ENCODE data around the gene SULT1E1.

The SULT1E1 gene, protein sequence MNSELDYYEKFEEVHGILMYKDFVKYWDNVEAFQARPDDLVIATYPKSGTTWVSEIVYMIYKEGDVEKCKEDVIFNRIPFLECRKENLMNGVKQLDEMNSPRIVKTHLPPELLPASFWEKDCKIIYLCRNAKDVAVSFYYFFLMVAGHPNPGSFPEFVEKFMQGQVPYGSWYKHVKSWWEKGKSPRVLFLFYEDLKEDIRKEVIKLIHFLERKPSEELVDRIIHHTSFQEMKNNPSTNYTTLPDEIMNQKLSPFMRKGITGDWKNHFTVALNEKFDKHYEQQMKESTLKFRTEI

DNA sequence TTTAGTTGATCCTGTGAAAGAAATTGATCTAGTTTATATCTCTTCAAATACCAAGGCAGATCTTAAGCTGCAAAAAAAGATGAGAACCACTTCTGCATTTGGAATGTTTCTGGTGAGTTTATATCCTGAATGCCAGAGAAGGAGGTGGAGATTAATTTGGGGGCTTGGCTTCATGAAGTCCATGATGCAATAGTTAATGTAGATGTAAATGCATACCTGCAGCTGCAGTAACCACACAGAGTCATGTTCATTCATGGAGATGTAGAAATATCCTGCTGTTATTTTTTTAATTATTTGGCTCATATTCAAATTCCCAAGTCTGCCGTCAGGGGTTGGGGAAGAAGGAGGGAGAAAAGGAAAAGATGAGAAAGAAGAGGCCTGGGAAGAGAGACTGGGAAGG, at the start of gene SULT1E1:
TSS of gene SULT1E1 (minus strand) at position 94 of the 400 bp plus-strand sequence. CDS start 2,501 bp downstream, outside the sequence.
- FAIRE-seq: no peak
- no peak for DNase-seq (ENCODE audit: insufficient read length, low spot score)

DNA sequence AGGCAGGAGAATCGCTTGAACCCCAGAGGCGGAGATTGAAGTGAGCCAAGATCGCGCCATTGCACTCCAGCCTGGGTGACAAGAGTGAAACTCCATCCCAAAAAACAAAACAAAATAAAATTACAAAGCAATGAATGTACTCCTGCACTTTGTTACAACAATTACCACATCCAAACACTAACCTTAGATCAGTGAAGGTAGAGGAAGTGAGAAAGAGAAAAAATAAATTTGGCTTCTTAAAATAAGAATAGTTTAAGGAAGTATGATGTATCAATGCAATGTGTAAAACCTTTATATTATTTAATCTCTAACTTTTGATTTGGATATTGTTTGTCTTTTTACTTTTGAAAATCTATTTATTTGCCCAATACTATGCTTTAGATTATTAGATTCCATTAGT, 49.2 kb upstream of the SULT1E1 start:
- no peak for DNase-seq (ENCODE audit: insufficient read length, low spot score)
- no peak for FAIRE-seq

DNA sequence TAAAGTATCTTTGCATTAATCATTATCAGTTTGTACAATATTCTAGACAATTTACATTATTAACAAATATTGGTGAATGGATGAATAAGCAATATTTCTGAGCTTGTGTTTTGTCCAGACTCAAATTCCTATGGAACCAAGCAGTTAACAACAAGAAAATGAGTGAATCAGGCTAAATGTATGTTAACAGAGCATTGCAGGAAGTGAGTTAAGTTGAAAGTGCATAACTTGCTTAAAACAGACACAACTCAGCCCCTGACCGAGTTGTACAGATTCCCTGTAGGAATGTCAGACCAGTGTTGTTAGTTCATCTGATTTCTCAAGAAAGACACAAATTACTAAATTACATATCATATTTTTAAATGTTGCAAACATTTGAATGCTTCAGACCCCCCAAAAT, 47.2 kb upstream of the SULT1E1 start:
- FAIRE-seq (no peak), DNase-seq (ENCODE audit: insufficient read length, low spot score) (no peak)

DNA sequence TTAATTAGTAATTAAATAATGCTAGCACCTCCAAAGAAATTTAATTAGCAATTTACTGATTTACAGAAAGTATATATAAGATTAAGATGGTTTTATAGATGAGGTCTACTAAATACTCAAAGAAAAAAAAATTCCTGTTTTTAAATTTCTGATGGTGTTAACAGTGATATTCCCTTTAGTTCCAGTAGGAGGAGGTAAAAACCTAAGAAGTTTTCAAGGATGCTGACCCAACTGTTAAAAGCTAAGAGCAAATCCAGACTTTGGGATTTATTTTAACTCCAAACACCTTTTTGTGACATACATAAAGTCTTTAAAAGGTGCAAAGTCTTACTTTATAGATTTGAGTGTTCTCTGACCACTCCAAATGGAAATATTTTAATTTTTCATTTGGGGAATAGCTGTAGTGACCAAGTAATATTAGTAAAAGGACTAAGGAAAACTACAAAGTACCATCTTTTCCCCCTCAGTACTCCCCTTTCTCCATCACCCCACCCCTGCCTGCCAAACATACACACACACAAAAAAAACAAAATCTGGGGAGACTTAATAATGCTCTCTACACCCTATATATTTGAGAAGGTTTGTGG, 36.7 kb upstream of the SULT1E1 start:
- FAIRE-seq (no peak), DNase-seq (ENCODE audit: insufficient read length, low spot score) (no peak)

DNA sequence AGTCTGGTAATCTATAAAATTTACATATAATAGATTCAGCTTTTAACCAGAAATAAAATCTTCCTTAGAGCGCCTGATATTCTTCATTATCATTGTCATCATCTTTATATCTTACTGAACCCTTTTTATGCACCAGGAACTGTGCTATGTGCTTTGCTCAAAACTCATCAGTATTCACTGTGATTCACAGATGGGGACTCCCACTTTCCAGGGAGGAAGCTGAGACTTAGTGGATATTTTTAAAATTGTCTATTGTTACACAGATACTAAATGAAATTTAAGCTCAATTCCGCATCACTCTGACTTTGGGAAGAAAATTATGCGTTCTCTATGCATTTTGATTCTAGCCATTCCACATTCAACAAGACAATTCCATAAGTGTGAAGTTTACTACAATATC, 34.8 kb upstream of the SULT1E1 start:
- no peak for FAIRE-seq

DNA sequence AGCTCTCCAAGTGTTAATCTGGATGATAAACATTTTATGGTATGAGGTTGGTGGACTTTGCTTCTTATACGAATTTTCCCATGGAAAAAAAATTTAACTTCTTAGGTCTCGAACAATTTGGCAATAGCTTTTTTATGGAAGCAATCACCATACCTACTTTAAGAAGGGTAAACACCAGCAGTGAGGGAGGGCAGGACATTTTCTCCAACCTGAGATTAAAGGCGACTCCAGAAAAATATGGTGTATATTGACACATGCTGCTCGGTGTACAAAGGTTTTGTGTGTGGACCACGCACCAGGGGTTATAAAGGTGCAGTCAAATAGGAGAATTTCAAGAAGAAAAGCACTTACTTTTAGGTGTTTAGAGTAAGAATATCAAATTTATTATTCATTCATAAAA, 34.2 kb upstream of the SULT1E1 start:
- no peak for DNase-seq (ENCODE audit: insufficient read length, low spot score)
- no peak for FAIRE-seq

More for the DNA sequence above, 34.8 kb upstream of the SULT1E1 start:
- no peak for DNase-seq (ENCODE audit: insufficient read length, low spot score)

DNA sequence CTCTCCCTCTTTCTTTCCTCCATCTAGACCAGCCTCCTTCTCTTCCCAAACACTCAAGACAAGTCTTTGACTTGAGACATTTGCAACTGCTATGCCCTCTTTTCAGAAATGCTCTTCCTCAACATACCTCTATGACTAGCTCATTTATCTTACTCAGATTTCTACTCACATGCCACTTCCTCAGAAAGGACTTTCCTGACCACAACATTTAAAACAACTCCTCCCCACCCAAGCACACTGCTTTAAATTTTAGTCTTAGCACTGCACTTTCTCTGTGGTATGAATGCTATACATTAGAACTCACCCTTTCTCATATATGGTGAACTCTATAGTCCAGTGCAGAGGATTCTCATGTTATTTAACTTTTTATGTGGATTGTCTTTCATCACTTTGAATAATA, 28.4 kb upstream of the SULT1E1 start:
- no peak for FAIRE-seq
- DNase-seq (ENCODE audit: insufficient read length, low spot score): no peak

DNA sequence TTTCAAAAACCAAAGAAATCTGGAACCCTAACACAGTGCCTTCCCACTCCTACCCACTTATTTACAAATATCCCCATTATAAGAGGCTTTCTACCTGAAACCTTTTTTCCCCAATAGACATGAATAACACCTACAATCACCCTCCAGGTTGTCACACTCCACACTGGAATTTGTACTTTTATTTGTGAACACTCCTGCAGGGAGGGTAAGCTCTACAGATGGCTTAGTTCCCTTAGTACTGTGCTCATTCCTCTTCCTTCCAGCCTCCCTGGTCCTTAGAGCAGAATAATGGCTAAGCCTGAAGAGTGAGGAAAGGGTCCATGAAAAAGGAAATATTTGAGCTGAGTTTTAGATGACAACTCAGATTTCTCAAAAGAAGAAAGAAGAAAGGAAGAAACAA, 22.2 kb upstream of the SULT1E1 start:
- FAIRE-seq: no peak

DNA sequence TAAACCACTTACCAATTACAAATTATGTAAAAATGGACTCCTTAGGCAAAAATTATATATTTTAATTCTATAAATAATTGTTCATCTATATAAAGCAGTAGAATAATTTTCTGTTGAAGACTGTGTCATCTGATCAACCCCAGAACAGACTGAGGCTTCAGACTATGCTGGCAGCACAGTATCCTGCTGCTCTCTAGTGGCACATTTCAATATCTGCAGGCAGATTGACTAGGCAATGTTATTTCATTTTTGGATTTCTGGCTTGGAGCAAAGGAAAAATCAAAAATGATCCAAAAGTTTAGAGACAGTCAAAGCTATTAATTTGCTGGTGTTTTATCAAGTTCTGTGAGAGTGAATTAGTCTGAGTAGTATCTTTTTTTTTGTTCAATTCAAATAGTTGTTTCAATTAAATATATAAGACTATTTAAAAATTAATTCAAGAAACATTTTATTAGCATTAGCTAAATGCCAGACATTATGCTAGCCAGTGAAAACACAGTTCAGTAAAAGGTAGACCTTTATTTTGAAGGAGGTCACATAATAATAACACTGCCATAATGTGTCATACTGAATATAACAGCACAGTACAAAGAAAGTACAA, 21.3 kb upstream of the SULT1E1 start:
- no peak for FAIRE-seq
- peak; percentile 1 for DNase-seq (ENCODE audit: insufficient read length, low spot score)

More for the DNA sequence above, 22.2 kb upstream of the SULT1E1 start:
- DNase-seq (ENCODE audit: insufficient read length, low spot score): no peak

DNA sequence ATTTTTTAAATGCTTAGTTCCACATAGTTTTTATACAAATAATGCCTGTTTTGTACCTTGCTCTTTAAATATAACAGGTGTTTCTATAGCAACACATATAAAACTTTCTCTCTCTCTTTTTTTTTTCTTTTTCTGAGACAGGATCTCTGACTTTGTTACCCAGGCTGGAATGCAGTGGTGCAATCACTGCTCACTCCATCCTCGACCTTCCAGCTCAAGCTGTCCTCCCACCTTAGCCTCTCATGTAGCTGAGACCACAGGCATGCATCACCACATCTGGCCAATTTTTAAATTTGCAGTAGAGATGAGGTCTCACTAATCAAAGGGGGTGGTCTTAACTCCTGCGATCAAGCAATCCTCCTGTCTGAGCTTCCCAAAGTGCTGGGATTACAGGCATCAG, 18.3 kb upstream of the SULT1E1 start:
- DNase-seq (ENCODE audit: insufficient read length, low spot score) (no peak), FAIRE-seq (no peak)

DNA sequence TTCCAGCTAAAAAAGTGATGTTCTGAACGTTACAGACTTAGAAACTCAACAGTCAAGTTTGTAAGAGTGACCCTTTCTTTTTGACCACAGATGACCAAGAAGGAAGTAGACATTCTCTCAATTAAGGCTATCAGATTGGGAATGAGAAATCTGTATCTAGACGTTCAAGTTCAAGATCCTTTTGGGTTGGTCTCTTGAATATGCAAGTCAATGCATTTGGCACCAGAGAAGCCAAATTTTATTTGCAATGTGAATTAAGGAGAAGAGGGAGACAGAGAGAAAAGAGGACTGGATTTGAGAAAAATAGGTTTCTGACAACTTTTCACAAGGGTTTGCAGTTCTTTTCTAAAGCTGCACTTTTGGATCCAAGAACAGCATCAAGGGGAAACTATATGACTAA, 17.5 kb upstream of the SULT1E1 start:
- no peak for FAIRE-seq

DNA sequence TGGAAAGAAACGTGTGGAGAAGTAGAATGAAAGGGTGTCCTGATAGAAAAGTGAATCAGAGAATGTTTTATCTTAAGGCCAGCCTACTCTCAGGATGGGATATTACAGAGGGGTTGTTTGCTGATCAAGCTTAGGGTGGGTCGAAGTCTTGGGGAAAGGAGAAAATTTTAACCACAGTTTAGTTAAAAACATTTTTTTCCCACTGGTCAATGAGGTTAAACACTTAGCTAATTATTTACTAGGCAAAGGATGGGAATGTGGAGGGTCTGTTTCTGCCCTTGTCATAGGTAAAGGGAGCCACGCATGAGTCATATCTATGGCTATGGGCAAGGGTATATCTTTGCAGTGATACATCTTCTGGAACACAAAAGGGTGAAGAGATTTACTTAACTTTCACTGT, 16.1 kb upstream of the SULT1E1 start:
- FAIRE-seq (no peak), DNase-seq (ENCODE audit: insufficient read length, low spot score) (no peak)

More for the DNA sequence above, 17.5 kb upstream of the SULT1E1 start:
- no peak for DNase-seq (ENCODE audit: insufficient read length, low spot score)

DNA sequence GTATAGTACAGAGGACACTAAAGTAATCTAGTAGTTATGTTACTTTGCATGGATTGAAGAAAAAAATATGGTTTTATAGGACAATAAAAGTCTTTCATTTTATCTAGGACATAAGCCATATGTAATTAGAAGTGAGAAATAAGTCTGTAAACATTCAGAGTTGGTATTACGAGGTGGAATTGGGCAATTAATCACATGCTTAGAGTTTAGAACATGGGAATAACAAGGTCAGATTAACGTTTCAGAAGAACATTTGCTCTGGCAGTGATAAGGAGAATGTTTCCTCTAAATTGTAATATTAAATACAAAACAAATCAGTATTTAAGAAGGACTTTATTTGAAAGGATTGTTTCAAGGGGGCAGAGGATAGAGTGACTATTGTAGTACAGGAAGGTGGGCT, 15.6 kb upstream of the SULT1E1 start:
- DNase-seq (ENCODE audit: insufficient read length, low spot score): no peak
- no peak for FAIRE-seq

DNA sequence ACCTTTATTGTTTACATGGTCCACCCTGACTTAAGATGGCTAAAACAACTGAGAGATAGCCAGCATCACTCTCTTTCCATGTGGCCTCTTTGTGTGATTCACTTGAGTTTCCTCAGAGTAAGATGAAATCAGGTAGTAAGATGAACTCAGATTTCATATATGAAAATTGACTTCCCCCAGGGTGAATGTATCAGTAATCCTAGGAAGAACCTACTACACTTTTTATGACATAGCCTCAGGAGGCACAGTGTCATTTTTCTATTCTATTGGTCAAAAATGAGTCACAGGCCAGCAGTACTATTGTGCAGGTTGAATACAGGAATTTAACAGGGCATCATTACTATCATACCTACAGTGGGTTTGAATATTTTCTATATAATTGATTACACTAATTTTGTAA, 14.6 kb upstream of the SULT1E1 start:
- DNase-seq (ENCODE audit: insufficient read length, low spot score) (no peak), FAIRE-seq (no peak)

DNA sequence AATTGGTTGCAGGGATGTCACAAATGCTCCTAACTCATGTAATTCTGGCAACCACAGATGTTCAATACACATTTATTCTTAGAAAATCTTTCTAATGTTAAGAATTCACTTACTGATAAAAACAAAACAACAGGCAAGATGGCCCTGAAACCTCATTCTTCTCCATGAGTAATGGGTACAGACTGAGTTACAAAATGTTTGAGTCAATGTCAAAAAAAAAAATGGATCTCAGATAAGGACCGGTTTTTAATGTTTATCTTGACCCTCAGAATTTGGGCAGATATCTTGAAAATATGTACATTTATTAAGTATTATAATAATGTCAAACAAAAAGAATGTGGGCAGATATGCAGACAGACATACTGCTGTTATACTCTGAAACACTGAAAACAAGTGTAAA, 1.8 kb upstream of the SULT1E1 start:
- no peak for FAIRE-seq

DNA sequence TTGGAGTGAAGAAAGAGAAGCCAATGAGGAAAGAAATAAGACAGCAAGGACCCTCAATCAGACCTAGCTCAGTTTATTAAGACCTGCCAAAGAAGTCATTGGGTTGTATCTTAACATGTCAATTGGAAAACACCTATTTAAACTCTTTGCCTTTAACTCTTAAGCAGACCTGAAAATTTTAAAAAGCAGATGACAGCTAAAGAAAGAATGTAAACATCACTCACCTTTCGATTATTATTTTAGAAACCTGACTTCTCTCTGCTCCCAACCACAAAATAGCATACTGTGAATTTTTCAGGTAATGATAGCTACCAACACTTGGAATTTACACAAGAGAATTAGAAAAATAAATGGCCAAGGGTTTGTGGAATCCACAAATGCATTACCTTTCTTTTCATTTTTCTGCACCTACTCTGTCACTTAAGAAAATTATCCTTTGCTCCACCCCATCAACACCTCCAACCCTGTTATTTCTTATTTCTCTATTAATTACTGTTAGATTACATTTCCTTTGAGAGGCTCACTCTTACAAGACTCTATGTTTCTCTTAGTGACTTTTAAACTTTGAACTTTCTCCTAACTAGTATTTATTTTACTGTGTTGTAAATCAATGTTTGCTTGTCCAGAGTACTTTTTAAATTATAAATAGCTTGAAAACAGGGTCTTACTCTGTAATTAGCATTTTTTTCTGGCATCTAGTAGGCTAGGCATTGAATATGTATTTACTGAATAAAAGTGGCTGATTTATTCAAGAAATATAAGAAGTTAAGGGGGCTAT, 765 bp upstream of the SULT1E1 start:
- FAIRE-seq (no peak), DNase-seq (ENCODE audit: insufficient read length, low spot score) (no peak)

More for the DNA sequence above, 1.8 kb upstream of the SULT1E1 start:
- DNase-seq (ENCODE audit: insufficient read length, low spot score): no peak

DNA sequence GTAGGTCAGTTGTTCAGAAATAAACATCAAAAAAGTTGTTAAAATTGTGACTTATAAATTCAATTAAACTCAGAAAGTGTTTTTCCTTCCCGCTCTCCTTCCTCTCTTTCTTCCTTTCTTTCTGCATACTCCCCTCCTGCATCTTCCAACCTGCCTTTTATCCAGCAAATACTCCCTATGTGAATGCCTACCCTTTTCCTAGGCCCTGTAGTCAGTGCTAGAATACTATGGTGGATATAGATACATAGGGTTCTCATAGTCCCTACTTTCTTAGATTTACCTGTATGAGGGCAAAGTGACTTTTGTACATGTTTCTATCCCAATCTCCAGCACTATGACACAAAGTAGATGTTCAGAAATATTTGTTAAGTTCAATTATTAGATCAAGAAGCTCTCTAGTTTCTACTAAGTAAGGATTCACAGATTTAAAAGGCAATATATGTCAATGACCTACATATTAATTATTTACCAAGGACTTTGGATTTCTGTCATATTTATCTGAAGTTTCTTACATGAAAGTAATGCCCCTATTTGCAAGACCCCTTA, 732 bp downstream of the SULT1E1 start:
- no peak for DNase-seq (ENCODE audit: insufficient read length, low spot score)

DNA sequence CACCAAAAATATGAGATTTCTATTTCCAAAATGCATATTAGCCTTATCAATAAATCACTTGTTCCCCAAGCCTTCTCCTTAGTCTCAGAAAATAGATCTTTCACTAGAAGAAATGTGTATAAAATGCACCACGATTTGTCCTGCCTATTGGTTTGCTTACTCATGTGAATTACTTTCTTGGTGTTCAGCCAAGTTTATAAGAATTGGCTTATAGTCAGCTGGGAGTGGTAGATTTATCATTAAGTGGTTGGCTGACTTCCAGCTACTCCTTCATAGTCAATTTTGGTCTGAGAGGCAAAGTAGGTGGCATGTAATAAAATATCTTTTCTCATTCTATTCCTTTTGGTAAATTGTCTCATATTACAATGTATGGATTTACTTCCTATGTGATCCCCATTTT, 1.3 kb downstream of the SULT1E1 start:
- FAIRE-seq: no peak
- DNase-seq (ENCODE audit: insufficient read length, low spot score): no peak

More for the DNA sequence above, 732 bp downstream of the SULT1E1 start:
- no peak for FAIRE-seq

DNA sequence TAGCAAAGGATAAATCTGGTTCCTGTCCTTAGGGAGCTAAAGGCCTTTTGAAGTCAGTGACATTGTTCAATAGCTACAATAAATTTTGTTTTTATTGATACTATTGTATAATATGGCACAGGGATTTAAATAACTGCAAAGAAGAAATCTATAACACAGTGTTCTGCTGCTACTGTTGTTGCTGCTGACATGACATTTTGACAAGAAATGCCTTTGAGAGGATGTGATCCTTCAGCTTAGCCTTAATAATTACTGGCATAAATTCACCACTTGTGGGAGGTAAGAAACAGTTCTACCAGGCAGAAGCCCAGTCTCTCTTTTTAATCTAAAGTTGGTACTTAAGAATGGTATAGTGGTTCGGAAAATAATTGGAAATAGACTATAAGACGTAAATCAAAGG, 4.1 kb downstream of the SULT1E1 start:
- FAIRE-seq: no peak

DNA sequence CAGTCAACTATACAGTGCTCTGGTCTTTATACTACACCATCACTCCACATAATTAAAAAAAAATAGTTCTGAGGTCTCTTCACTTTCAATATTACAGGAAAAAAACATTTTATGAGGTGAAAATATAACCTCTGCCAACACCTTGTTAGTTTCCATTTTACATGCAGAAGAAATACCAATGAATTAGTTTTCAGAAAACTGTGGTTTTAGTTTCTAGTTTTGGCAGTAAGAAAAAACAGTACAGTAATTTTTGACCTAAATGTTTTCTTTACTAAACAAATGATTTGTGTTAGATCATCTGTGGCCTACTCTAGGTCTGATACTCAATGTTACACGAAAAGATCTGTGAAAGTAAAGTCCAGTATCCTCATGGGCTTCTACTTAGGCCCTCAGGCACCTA, 10.0 kb downstream of the SULT1E1 start:
- no peak for DNase-seq (ENCODE audit: insufficient read length, low spot score)
- FAIRE-seq: no peak

More for the DNA sequence above, 4.1 kb downstream of the SULT1E1 start:
- no peak for DNase-seq (ENCODE audit: insufficient read length, low spot score)

DNA sequence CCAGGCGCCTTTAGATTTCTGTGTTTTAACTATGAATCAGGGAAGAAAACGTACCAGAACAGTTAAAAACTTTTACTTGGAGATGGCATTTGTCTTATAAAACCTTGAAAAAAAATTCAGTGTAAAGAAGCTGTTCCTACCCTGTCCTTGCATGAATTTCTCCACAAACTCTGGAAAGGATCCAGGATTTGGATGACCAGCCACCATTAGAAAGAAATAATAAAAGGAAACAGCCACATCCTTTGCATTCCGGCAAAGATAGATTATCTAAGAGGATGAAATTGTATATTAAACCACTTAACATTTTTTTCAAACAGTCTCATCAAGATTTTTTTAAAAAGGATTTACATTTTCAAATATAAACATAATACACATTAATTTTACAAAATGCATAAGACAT, 10.6 kb downstream of the SULT1E1 start:
- no peak for FAIRE-seq
- no peak for DNase-seq (ENCODE audit: insufficient read length, low spot score)

Measured in HTR-8/SVneo (cell line).